GM18909 (cell line): ENCODE measurements around the gene ECE2.
"Not testable (repeated sequence)": the region's sequence is repeated elsewhere in the genome, so short reads cannot be mapped to it uniquely, and the experiment has no call there.

ENCODE experiments used
- ATAC-seq: cut with Tn5 transposase; IDR thresholded peaks from one replicate; pipeline ENCODE4 v1.9.1; 2021; ENCODE audit warnings: mild to moderate bottlenecking; ENCODE audit not compliant: unreplicated experiment, poor library complexity

The ECE2 gene

DNA sequence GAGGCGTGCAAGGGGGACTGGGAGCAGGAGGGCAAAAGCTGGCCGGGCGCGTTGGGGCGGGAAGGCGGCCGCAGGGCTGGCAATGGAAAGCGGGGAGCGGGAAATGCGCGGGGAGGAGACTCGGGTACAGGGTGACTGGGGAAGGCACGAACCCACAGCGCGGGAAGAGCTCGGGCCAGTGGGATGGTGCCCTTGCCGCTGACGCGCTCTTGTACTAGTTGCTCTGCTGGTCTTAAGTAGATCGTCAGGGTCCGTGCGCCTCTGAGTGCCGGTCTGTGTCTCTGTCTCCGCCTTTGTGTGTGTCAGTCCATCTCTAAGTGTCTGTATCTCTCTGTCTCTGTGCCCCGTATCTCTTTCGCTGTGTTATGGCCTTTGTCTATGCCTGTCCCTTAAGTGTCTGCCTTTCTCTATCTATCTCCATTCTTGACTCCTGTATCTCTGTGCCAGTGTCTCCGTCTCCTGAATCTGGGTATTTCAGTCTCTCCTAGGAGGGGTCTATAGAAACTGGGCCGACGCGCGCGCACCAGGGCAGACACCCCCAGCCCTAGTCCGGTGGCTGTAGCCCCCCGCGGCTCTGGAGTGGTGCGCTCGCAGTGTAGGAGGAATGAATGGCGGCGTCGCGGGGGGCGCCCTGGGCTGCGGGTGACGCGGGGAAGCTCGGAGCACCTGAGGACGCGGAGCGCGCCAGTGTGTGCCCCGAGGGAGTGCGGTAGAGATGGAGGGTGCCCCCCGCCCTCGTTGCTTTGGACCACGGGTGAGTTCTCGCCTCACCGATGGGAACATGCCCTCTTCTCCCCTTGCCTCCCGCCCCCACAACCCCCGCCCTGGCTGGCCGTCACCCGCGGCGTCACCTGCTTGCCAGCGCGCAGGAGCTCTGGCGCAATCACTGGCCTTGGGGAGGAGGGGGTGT is 13.7 kb upstream of the ECE2 start:
- no peak for ATAC-seq

DNA sequence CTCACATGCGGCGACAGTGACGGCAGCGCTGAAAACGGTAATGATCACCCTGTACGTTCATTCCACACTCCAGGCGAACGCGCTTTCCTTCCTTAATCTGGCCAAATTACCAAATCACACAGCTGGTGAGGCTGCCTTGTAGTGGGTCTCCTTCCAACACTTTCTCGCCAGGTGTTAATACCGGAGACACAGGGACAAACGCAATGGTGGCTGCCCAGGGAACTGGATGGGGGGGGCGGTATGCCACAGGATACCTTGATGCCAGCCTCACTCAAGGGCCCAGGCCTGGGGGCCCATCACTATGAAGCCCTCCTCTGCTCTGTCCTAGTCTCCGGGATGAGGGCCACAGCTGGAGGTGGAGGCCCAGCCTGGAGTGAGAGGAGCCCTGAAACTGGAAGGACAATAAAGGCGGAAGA is 13.1 kb upstream of the ECE2 start:
- no peak for ATAC-seq

DNA sequence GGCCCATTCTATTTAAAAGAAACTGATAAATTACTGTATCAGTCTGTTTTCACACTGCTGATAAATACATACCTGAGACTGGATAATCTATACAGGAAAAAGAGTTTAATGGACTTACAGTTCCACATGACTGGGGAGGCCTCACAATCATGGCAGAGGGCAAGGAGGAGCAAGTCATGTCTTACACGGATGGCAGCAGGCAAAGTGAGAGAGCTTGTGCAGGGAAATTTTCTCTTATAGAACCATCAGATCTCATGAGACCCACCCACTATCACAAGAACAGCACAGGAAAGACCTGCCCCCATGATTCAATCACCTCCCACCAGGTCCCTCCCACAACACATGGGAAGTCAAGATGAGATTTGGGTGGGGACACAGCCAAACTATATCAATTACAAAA is 8.6 kb upstream of the ECE2 start:
- ATAC-seq, result not testable (repeated sequence)

DNA sequence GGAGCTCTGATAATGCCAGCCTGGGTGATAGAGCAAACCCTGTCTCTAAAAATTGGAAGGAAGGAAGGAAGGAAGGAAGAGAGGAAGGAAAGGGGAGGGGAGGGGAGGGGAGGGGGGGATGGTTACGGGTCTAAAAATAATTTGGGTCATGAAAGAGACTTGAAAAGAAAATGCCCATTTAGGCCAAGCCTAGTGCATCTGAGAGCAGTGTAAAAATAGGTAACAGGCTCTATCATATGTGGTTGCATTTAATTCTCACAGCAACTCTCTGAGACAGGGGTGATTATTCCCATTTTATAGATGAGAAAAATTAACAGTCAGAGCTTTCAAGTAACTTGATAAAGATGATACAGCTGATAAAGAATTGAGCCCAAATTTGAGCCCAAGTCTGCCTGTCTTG is 3.6 kb upstream of the ECE2 start:
- no peak for ATAC-seq

DNA sequence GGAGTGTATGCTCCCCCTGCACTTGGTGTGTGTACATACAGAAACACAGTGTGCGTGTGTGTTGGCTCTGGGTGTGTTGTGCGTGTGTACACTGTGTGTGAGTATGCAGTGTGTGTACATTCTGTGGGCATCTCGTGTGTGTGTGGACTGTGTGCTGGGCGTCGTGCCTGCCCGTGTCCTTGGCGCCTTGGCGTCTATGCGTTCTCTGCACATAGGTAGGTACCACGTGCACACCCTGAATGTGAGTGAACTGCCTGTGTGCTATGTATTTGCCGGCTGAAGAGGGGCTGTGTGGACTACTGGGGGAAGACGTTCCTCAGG is 481 bp upstream of the ECE2 start:
- no peak for ATAC-seq

DNA sequence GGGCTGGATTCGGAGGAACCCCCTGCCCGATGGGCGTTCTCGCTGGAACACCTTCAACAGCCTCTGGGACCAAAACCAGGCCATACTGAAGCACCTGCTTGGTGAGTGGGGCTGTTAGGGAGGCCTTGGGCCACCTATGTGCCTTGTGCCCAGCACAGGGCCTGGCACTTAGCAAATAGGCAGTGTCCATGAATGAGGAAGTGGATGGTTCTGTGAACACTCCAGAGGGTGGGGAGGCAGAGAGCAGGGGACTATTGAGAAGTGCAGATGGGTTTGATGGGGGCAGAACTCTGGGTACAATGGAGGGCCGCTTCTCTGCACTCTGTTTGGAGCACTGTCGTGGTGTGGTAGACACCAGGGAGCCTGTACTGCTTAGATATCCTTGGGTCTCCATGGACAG is 1.5 kb downstream of the ECE2 start:
- ATAC-seq, result no peak

DNA sequence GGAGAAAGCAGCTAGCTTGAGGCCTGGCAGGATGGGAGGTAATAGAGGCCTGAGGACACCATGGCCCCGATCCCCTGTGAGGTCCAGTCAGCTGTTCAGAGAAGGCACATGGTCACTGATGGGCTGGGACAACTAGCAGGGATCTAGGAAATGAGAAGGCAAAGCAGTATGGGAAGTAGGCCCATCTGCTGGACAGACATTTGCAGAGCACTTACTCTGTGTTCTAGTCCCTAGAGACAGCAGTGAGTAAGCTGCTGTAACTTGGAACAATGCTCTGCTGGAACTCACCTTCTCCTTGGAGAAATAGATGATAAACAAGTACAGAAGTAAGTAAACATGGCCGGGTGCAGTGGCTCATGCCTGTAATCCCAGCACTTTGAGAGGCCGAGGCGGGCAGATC is 7.1 kb downstream of the ECE2 start:
- ATAC-seq, result no peak

DNA sequence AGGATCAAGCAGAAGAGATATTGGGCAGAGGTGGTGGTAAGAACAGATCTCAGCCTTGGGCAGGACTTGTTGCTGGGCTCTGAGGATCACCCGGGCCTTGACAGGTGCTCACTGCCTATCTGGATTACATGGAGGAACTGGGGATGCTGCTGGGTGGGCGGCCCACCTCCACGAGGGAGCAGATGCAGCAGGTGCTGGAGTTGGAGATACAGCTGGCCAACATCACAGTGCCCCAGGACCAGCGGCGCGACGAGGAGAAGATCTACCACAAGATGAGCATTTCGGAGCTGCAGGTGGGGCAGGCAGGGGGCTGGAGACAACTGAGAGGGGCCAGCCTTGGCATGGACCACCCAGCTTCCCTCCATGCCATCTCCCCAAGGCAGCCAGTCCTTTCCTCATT is 7.9 kb downstream of the ECE2 start:
- ATAC-seq, result no peak

DNA sequence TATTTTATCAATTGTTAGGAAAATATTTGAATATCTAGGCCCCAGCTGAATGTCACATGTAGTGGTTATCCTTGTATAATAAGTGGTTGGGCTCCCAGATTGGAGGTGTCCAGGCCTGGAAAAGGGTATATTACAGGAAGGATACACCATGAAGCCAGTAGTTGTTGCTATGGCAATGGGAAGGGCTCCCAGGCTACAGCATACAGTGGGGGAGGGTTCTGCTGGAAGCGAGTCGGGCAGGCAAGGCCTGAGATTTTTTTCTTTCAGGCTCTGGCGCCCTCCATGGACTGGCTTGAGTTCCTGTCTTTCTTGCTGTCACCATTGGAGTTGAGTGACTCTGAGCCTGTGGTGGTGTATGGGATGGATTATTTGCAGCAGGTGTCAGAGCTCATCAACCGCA is 8.9 kb downstream of the ECE2 start:
- ATAC-seq, result no peak

DNA sequence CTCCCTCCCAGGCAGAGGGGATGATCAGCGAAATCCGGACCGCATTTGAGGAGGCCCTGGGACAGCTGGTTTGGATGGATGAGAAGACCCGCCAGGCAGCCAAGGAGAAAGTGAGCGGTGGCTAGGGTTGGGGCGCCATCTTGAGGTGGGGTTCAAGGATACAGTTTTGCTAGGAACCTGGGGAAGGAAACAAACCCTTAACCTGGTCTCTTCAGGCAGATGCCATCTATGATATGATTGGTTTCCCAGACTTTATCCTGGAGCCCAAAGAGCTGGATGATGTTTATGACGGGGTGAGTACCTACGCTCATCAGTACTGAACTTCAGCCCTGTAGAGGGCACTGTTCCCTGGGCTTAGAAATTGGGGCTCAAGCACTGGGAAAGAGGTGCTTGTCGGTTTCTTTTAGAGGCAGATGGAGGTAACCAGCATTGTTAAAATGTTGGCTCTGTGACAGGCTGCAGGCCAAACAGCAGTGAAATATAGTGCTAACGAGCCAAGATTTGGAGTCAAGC is 13.7 kb downstream of the ECE2 start:
- no peak for ATAC-seq

DNA sequence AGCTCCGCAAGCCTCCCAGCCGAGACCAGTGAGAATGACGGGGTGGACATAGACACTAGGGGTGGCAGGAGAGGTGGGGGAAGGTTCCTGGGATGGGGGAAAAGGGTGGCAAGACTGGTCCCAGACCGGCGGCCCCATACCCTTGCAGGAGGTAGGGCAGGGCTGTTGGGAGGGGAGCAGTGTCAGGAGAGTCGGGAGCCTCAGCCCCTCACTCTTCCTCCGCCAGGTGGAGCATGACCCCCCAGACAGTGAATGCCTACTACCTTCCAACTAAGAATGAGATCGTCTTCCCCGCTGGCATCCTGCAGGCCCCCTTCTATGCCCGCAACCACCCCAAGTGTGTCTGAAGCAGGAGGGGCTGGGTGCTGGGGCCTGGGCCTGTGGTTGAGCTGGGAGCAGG is 14.5 kb downstream of the ECE2 start:
- ATAC-seq, result no peak

DNA sequence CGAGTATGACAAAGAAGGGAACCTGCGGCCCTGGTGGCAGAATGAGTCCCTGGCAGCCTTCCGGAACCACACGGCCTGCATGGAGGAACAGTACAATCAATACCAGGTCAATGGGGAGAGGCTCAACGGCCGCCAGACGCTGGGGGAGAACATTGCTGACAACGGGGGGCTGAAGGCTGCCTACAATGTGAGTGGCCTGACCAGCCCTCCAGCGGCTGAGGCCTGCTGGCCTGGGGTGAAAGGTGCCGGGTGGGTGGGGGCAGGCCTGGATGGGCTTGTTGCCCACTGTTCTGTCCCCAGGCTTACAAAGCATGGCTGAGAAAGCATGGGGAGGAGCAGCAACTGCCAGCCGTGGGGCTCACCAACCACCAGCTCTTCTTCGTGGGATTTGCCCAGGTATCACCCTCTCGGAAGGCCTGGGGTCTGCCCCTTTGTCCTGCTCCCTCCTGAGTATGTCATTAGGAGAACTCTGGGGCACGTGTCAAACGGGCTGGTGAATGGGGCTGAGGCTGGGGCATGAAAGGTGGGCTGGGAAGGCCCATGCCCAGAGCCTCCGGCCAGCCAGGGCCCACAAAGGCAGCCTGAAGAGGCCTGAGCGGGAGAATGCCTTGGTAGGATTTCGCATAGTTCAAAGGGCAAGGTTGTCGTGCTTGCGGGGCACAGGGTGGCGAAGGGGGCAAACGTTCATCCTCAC is 15.4 kb downstream of the ECE2 start:
- ATAC-seq, result no peak

DNA sequence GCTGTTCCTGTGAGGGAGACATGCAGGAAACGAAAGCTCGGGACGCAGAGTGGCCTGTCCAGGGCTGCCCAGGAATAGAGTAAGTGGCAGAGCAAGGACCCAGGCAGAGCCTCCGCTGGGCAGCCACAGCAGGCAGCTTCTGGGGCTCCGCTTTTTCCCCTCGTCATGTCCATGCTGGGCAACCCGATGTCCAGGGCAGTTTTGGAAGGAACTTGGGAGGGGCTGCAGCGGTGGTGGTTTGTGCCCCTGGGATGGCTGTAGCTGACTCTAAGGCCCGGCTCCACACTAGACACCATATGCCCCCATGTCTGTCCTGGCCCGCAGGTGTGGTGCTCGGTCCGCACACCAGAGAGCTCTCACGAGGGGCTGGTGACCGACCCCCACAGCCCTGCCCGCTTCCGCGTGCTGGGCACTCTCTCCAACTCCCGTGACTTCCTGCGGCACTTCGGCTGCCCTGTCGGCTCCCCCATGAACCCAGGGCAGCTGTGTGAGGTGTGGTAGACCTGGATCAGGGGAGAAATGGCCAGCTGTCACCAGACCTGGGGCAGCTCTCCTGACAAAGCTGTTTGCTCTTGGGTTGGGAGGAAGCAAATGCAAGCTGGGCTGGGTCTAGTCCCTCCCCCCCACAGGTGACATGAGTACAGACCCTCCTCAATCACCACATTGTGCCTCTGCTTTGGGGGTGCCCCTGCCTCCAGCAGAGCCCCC is 16.1 kb downstream of the ECE2 start:
- ATAC-seq, result no peak

DNA sequence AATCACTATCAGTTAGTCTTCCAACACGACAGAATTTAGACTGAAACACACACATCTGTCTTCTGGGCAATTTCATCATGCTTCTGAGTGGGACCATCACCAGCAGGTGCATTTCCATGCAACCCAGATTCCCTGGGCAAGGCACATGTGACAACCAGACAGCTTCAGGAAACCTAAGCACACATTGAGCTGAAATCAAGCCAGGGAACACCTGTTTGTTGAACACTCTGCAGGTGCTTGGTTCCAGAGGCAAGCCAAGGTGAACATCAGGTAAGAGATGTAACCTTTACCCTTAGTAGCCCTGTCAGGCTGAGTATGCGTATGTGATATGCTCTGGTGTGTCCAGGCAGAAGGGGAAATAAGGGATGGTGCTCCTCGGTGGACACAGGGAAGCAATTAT is 19.9 kb downstream of the ECE2 start:
- no peak for ATAC-seq

DNA sequence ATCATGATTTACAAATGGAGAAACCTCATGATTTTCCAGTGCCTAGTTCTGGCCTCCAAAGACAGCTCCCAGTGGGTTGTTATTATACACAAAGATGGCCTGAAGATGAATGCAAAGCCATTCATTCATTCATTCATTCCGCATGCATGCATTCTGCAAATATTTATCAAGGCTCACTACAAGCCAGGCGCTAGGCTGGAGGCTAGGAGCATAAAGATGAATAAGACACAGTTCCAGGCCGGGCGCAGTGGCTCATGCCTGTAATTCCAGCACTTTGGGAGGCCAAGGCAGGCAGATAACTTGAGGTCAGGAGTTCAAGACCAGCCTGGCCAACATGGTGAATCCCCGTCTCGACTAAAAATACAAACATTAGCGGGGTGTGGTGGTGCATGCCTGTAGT is 20.8 kb downstream of the ECE2 start:
- no peak for ATAC-seq

DNA sequence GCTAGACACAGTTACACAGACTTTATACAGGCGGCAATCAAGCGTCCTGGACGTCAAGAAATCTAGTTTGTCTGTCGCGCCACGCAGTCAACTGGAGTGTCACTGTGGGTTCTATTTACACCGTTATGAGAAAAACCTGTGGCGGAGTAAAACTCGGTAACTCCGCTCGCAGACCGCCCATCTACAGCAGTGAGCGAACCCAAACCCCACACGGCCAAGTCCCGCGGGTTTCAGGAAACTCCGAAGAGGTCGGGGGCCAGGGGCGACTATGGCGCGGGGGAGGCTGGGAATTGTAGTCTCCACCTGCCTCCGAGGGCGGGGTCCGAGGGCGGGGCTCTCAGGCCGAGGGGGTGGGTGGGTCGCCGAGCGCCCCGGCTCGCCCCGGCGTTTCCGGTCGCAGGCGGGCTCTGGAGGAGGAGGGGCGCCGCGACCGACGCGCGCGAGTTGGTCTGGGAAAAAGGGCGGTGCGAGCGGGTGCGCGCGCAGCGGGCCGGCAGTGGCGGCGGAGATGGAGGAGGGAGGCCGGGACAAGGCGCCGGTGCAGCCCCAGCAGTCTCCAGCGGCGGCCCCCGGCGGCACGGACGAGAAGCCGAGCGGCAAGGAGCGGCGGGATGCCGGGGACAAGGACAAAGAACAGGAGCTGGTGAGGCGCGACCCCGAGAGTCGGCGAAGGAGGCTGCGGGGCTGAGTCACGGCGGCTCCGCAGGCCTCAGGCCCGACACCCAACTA is 23.1 kb downstream of the ECE2 start, which contains the start of gene PSMD2:
Gene PSMD2, plus strand, starts transcription at position 483 of the 729 bp plus-strand sequence. Its CDS starts 26 bp downstream, at position 509.
- ATAC-seq, result peak; percentile 93

DNA sequence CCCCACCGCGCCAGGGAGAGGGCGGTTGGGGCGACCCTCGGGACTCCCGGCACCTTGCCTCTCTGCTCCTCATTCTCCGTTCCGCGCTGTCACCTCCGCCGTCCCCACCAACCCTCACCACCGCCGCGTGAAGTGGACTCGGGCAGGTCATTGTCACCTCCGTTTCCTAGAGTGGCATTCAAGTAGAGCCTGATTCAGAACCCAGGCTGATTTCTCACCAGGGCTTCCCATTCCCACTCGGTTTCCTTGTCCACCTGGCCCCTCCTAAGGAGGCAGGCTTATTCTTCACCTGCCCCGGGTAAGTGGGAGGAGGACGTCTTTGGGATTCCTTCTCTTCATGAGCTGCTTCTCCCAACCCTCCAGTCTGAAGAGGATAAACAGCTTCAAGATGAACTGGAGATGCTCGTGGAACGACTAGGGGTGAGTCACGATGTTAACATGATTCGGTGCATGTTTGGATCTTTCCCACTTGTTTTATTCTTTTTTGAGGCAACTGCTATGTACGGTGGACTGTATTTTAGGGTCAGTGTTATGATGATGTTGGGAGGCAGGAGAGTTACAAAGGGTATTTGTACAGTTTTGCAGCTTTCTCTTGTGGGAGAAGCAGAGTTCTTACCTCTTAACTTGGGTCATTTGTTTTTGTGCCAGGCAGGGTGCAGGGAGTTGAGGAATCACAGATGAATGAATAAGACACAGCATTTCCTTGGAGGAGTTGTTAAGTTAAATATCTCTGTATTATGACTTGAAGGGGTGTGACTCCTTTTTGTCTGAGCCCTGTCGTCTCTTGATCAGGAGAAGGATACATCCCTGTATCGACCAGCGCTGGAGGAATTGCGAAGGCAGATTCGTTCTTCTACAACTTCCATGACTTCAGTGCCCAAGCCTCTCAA is 23.9 kb downstream of the ECE2 start:
- no peak for ATAC-seq

DNA sequence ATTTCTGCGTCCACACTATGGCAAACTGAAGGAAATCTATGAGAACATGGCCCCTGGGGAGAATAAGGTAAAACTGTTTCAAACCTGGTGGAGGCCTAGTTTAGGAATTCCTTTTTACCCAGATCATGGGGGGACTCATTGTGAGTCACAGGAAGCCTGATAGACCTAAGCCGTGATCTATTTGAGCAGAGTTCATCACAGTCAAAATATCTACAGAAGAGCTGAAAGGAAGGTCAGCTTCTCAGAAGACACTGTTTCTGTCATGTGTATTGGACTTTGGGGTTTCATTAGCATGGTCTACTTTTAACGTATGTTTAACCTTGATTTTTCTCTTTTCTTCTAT is 24.5 kb downstream of the ECE2 start:
- no peak for ATAC-seq

DNA sequence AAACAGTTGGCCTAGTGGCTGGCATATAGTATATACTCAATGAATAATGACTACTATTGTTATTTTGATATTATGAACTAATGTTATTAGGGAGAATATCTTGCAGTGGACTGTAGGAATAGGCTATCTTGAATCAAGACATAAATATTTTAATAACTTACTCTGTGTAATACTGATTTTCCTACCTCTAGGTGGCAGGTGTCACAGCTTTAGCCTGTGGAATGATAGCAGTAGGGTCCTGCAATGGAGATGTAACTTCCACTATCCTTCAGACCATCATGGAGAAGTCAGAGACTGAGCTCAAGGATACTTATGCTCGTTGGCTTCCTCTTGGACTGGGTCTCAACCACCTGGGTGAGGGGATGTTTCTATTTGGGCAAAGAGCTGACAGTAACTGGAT is 29.8 kb downstream of the ECE2 start:
- no peak for ATAC-seq
